A673 (cell line): ENCODE measurements around the gene ZAR1L. TPM values are rescaled to one million over a fixed set of nuclear protein-coding genes. Genes with fewer than 3 reads are reported as not detected.

Source experiments
- BruUV-seq: library from RNA; stranded (reverse); fragments of 400-500 nt; replicated peaks from 2 replicates; lab custom pipeline; 2021; lab: Mats Ljungman, UMichigan
- CTCF ChIA-PET: fragments of 300-600 bp; sonication (Branson Sonifier 250); formaldehyde crosslinking; loops from one replicate; lab custom pipeline; 2022; ENCODE audit warnings: antibody characterized with exemption; lab: Charles Lee
- POLR2A ChIA-PET: fragments of 300-600 bp; sonication (Branson Sonifier 250); formaldehyde crosslinking; loops from one replicate; lab custom pipeline; 2022; ENCODE audit warnings: antibody characterized with exemption; ENCODE audit not compliant: low non-redundant PET; lab: Charles Lee
- DNase-seq: peaks from one replicate; pipeline ENCODE4 v3.0.0-alpha.2; 2015; ENCODE audit warnings: low spot score
- H3K27ac ChIP-seq: fragments of 200-600 bp; sonication (generic); 2 replicates; pipeline ENCODE4 v1.5.1; 2016; ENCODE audit warnings: mixed run types, low read depth, mild to moderate bottlenecking, mixed read lengths, antibody characterized with exemption, low read length; ENCODE audit not compliant: poor library complexity, severe bottlenecking
- H3K27me3 ChIP-seq: fragments of 200-600 bp; sonication (generic); replicated peaks from 2 replicates; pipeline ENCODE4 v1.6.1; 2017; ENCODE audit warnings: mixed run types, low read depth, mild to moderate bottlenecking, mixed read lengths, antibody characterized with exemption, low read length; ENCODE audit not compliant: insufficient read depth, poor library complexity
- H3K36me3 ChIP-seq: fragments of 200-600 bp; sonication (generic); 2 replicates; pipeline ENCODE4 v1.6.1; 2016; ENCODE audit warnings: mixed run types, mild to moderate bottlenecking, mixed read lengths, antibody characterized with exemption, low read length; ENCODE audit not compliant: insufficient read depth, poor library complexity, severe bottlenecking
- H3K4me1 ChIP-seq: fragments of 200-600 bp; sonication (generic); 2 replicates; pipeline ENCODE4 v1.6.1; 2017; ENCODE audit warnings: mixed run types, mild to moderate bottlenecking, mixed read lengths, antibody characterized with exemption, low read length; ENCODE audit not compliant: insufficient read depth, poor library complexity, severe bottlenecking
- H3K4me3 ChIP-seq: fragments of 200-600 bp; sonication (generic); 2 replicates; pipeline ENCODE4 v1.5.1; 2016; ENCODE audit warnings: low read depth, mixed run types, mild to moderate bottlenecking, mixed read lengths, low read length; ENCODE audit not compliant: poor library complexity, severe bottlenecking
- H3K9me3 ChIP-seq: fragments of 200-600 bp; sonication (generic); 2 replicates; pipeline ENCODE4 v1.6.1; 2016; ENCODE audit warnings: mixed run types, low read depth, mild to moderate bottlenecking, mixed read lengths, antibody characterized with exemption, low read length; ENCODE audit not compliant: poor library complexity, severe bottlenecking
- CTCF ChIP-seq: fragments of 300-800, 200-600 bp; sonication (generic); conservative IDR thresholded peaks from 2 replicates; pipeline ENCODE4 v1.5.1; 2017; ENCODE audit warnings: low read depth, mild to moderate bottlenecking, antibody characterized with exemption, low read length, moderate library complexity, mixed read lengths
- EZH2 ChIP-seq: fragments of 200-600 bp; sonication (generic); IDR thresholded peaks from 2 replicates; pipeline ENCODE4 v1.6.1; 2017; ENCODE audit warnings: borderline replicate concordance, low read depth, mild to moderate bottlenecking, mixed read lengths, antibody characterized with exemption, low read length; ENCODE audit not compliant: poor library complexity, severe bottlenecking
- intact Hi-C: fragments of 100-400 bp; cut with micrococcal nuclease; formaldehyde crosslinking; loops from one replicate; pipeline ENCODE4 v1.10.0; 2022; ENCODE audit not compliant: unreplicated experiment
- total RNA-seq: library from RNA; stranded (reverse); gene quantifications from 2 replicates; pipeline ENCODE4 v1.2.3, GENCODE V29; 2021

Gene ZAR1L
- total RNA-seq, 1 experiment from 2014 or later, result not detected

- peaks cover 7% of the 10 kb centered on the region for H3K4me1 ChIP-seq
- H3K9me3 ChIP-seq, result no peaks in the 10 kb centered on the region
- no TSS peak for BruUV-seq
- peaks cover 46% of the 10 kb centered on the region for H3K36me3 ChIP-seq
- no peaks in the 10 kb centered on the region for H3K27me3 ChIP-seq
- ChIA-PET POLR2A (no interaction called here), CTCF (no interaction called here)
- intact Hi-C loops, result no loop called here
- no peak overlapping the region for H3K4me3 ChIP-seq
- TF ChIP-seq EZH2, result no peak
- TF ChIP-seq CTCF, result no peak
- no peak overlapping the region for H3K27ac ChIP-seq
- no peak for DNase-seq
Observed at GRCh38 chr13:32320528-32320927, 5.4 kb upstream of the ZAR1L start.

GRCh38 chr13:32317716-32318465 lies 2.7 kb upstream of the ZAR1L start:
- DNase-seq, result no peak
- Histone ChIP-seq H3K27me3 (no peaks in the 10 kb centered on the region), H3K27ac (no peak overlapping the region), H3K4me1 (peaks cover 7% of the 10 kb centered on the region), H3K9me3 (no peaks in the 10 kb centered on the region), H3K36me3 (peaks cover 40% of the 10 kb centered on the region), H3K4me3 (no peak overlapping the region)
- no TSS peak for BruUV-seq
- TF ChIP-seq CTCF, result no peak
- no peak for TF ChIP-seq EZH2
- ChIA-PET CTCF (interaction anchor here (0.6 kb wide), 1 partner anchor 220 kb away, joined by 3 read pairs; no protein-coding TSS in a partner anchor), POLR2A (interaction anchor here (0.6 kb wide), 1 partner anchor 331 kb away, joined by 8 read pairs; no protein-coding TSS in a partner anchor)
- intact Hi-C loops, result no loop called here

GRCh38 chr13:32316501-32316900 lies 1.3 kb upstream of the ZAR1L start:
- H3K36me3 ChIP-seq, result peaks cover 34% of the 10 kb centered on the region
- intact Hi-C loops, result no loop called here
- H3K9me3 ChIP-seq, result no peaks in the 10 kb centered on the region
- POLR2A ChIA-PET, result no interaction called here
- CTCF ChIA-PET, result no interaction called here
- peak overlapping the region; percentile 97 for H3K27ac ChIP-seq
- DNase-seq, result peak; percentile 5
- H3K4me1 ChIP-seq, result peaks cover 7% of the 10 kb centered on the region
- H3K27me3 ChIP-seq, result no peaks in the 10 kb centered on the region
- TF ChIP-seq EZH2, result no peak
- TF ChIP-seq CTCF, result no peak
- TSS peak; percentile 40 for BruUV-seq
- H3K4me3 ChIP-seq, result peak overlapping the region; percentile 66
